B cell (primary cell): ENCODE data around the gene RXYLT1. TPM values are rescaled to one million over a fixed set of nuclear protein-coding genes. Genes with fewer than 3 reads are reported as not detected.

Source experiments
- ATAC-seq: fragments of 200-7000 bp; cut with Tn5 transposase; one replicate; pipeline ENCODE4 v1.10.0; 2021; ENCODE audit warnings: low read depth, mild to moderate bottlenecking, moderate number of reproducible peaks, moderate library complexity
- CTCF ChIA-PET: fragments of 350-600 bp; sonication (Branson Sonifier 250); formaldehyde crosslinking; loops from one replicate; lab custom pipeline; 2021; ENCODE audit warnings: antibody characterized with exemption, inconsistent platforms; lab: Charles Lee
- POLR2A ChIA-PET: fragments of 350-600 bp; sonication (Branson Sonifier 250); formaldehyde crosslinking; loops from one replicate; lab custom pipeline; 2021; ENCODE audit warnings: antibody characterized with exemption; lab: Charles Lee
- DNase-seq: peaks from one replicate; pipeline ENCODE4 v3.0.0; 2013
- H2AFZ ChIP-seq: 2 replicates; pipeline ENCODE4 v1.6.1; 2012; ENCODE audit warnings: mild to moderate bottlenecking, low read depth, low read length; ENCODE audit not compliant: insufficient read depth, poor library complexity, severe bottlenecking
- H3K27ac ChIP-seq, 2 donors: 1 replicate in 1 of 2; 2 replicates in 1 of 2; pipeline ENCODE4 v1.5.1; 2012 to 2013; ENCODE audit warnings: low read length in 2 of 2, mild to moderate bottlenecking in 2 of 2, moderate library complexity in 1 of 2
- H3K27me3 ChIP-seq, 4 experiments: fragments of 200-600 bp in 1 of 4; sonication (generic) in 1 of 4; replicated peaks in 1 of 4; 1 replicate in 2 of 4; 2 replicates in 2 of 4; pipeline versions ENCODE4 v1.6.1 to v1.7.0; 2013 to 2016; ENCODE audit warnings: low read length in 3 of 4, mild to moderate bottlenecking in 2 of 4, mixed read lengths in 1 of 4, moderate library complexity in 1 of 4; ENCODE audit not compliant: insufficient read depth in 4 of 4, control insufficient read depth in 3 of 4; ENCODE audit errors: control extremely low read depth in 1 of 4
- H3K36me3 ChIP-seq, 2 experiments: replicated peaks in 1 of 2; 1 replicate in 1 of 2; 2 replicates in 1 of 2; pipeline versions ENCODE4 v1.6.1 to v1.7.1; 2013; ENCODE audit warnings: low read length in 1 of 2; ENCODE audit not compliant: insufficient read depth in 2 of 2, control insufficient read depth in 1 of 2; ENCODE audit errors: control extremely low read depth in 1 of 2, extremely low read depth in 1 of 2
- H3K4me1 ChIP-seq, 2 donors: fragments of 200-600 bp in 1 of 2; sonication (generic) in 1 of 2; 1 replicate in 1 of 2; 2 replicates in 1 of 2; pipeline versions ENCODE4 v1.5.1 to v1.6.1; 2013 to 2017; ENCODE audit warnings: low read length in 2 of 2; ENCODE audit not compliant: control insufficient read depth in 2 of 2, insufficient read depth in 2 of 2
- H3K4me2 ChIP-seq: replicated peaks from 2 replicates; pipeline ENCODE3; 2012; ENCODE audit warnings: mild to moderate bottlenecking, low read depth, low read length; ENCODE audit not compliant: poor library complexity, severe bottlenecking
- H3K4me3 ChIP-seq, 5 experiments: fragments of 200-600 bp in 1 of 5; sonication (generic) in 1 of 5; 1 replicate in 3 of 5; 2 replicates in 2 of 5; pipeline versions ENCODE4 v1.5.1 to v1.7.0; 2011 to 2016; ENCODE audit warnings: low read length in 4 of 5, mild to moderate bottlenecking in 4 of 5, low read depth in 2 of 5, control low read depth in 1 of 5, moderate library complexity in 1 of 5; ENCODE audit not compliant: insufficient read depth in 1 of 5; ENCODE audit errors: control extremely low read depth in 1 of 5, extremely low read depth in 1 of 5
- H3K79me2 ChIP-seq: fragments of 200-600 bp; sonication (generic); one replicate; pipeline ENCODE4 v1.6.0; 2016; ENCODE audit warnings: low read length; ENCODE audit not compliant: control insufficient read depth, insufficient read depth
- H3K9ac ChIP-seq: fragments of 200-600 bp; sonication (generic); 2 replicates; pipeline ENCODE4 v1.6.1; 2017; ENCODE audit warnings: mild to moderate bottlenecking, low read length, moderate library complexity
- H3K9me3 ChIP-seq, 3 donors: one replicate each; pipeline versions ENCODE4 v1.6.1 to v1.7.1; 2013; ENCODE audit warnings: low read length in 2 of 3; ENCODE audit not compliant: control insufficient read depth in 2 of 3, insufficient read depth in 1 of 3; ENCODE audit errors: control extremely low read depth in 1 of 3
- H4K20me1 ChIP-seq: 2 replicates; pipeline ENCODE4 v1.6.0; 2012; ENCODE audit warnings: mild to moderate bottlenecking, low read length; ENCODE audit not compliant: insufficient read depth, control insufficient read depth, poor library complexity, severe bottlenecking
- H3K27ac Mint-ChIP-seq: one replicate; pipeline ENCODE4 v1.8.0; 2021; ENCODE audit warnings: mixed read lengths
- H3K27me3 Mint-ChIP-seq: one replicate; pipeline ENCODE4 v1.8.0; 2021; ENCODE audit warnings: mixed read lengths
- H3K4me1 Mint-ChIP-seq: one replicate; pipeline ENCODE4 v1.8.0; 2021; ENCODE audit warnings: mixed read lengths
- H3K4me3 Mint-ChIP-seq: one replicate; pipeline ENCODE4 v1.8.0; 2021; ENCODE audit warnings: mixed read lengths
- H3K9me3 Mint-ChIP-seq: one replicate; pipeline ENCODE4 v1.8.0; 2022; ENCODE audit warnings: mixed read lengths; ENCODE audit not compliant: insufficient read depth
- EZH2 ChIP-seq: IDR thresholded peaks from 2 replicates; pipeline ENCODE4 v1.6.1; 2012; ENCODE audit warnings: borderline replicate concordance, low read depth, mild to moderate bottlenecking, moderate library complexity, low read length; ENCODE audit not compliant: insufficient read depth, poor library complexity, severe bottlenecking
- WGBS: methylation state at CpG from one replicate; pipeline ENCODE4 v1.1.5; 2013; ENCODE audit warnings: missing lambda C conversion rate; ENCODE audit not compliant: insufficient coverage; 5-methylcytosine and 5-hydroxymethylcytosine counted together
- intact Hi-C: fragments of 100-400 bp; cut with micrococcal nuclease; formaldehyde crosslinking; loops from one replicate; pipeline ENCODE4 v1.10.0; 2022
- polyA plus RNA-seq: library from polyadenylated mRNA; depleted of rRNA; stranded (reverse); fragments of >200 nt; gene quantifications from 2 replicates; pipeline ENCODE4 v1.2.3, GENCODE V29; 2012
- total RNA-seq, 2 donors: library from RNA; stranded (reverse); fragments of 120-200 nt in 1 of 2; gene quantifications; 1 replicate in 1 of 2; 2 replicates in 1 of 2; pipeline versions ENCODE4 v1.2.3 to v1.2.4, GENCODE V29; 2013 to 2022
- TF ChIP-seq, protein P1 (sequence below): fragments of 200-600 bp; IDR thresholded peaks from one replicate; pipeline ENCODE4 v1.8.0; 2022; ENCODE audit warnings: antibody characterized with exemption, mild to moderate bottlenecking

Gene RXYLT1
- total and polyA plus RNA-seq, 2 donors (not counting 1 experiment from before 2014, with no cell fraction given) = 9.4 to 16.5 TPM

DNA sequence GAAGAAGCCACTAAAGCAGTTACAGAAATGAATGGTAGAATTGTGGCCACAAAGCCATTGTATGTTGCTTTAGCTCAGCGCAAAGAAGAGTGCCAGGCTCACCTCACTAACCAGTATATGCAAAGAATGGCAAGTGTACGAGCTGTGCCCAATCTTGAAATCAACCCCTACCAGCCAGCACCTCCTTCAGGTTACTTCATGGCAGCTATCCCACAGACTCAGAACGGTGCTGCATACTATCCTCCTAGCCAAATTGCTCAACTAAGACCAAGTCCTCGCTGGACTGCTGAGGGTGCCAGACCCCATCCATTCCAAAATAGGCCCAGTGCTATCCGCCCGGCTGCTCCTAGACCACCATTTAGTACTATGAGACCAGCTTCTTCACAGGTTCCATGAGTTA, 43.3 kb downstream of the RXYLT1 start:
- Histone ChIP-seq H3K27me3 (peaks cover 0 to 7% (median 0%) of the 10 kb centered on the region in 4 experiments), H3K4me2 (no peak overlapping the region), H3K9me3 (peaks cover 0 to 10% (median 0%) of the 10 kb centered on the region in 3 donors), H3K9ac (no peak overlapping the region), H3K4me3 (no peak overlapping the region), H2AFZ (no peak overlapping the region), H3K4me1 (no peaks in the 10 kb centered on the region), H3K27ac (no peak overlapping the region), H3K79me2 (no peaks in the 10 kb centered on the region), H3K36me3 (no peaks in the 10 kb centered on the region), H4K20me1 (no peaks in the 10 kb centered on the region)
- H3K4me3 Mint-ChIP-seq = no peak overlapping the region
- intact Hi-C loops = no loop called here
- WGBS = 87% methylated on average over 6 of the region's 6 CpGs
- TF ChIP-seq, protein P1, sequence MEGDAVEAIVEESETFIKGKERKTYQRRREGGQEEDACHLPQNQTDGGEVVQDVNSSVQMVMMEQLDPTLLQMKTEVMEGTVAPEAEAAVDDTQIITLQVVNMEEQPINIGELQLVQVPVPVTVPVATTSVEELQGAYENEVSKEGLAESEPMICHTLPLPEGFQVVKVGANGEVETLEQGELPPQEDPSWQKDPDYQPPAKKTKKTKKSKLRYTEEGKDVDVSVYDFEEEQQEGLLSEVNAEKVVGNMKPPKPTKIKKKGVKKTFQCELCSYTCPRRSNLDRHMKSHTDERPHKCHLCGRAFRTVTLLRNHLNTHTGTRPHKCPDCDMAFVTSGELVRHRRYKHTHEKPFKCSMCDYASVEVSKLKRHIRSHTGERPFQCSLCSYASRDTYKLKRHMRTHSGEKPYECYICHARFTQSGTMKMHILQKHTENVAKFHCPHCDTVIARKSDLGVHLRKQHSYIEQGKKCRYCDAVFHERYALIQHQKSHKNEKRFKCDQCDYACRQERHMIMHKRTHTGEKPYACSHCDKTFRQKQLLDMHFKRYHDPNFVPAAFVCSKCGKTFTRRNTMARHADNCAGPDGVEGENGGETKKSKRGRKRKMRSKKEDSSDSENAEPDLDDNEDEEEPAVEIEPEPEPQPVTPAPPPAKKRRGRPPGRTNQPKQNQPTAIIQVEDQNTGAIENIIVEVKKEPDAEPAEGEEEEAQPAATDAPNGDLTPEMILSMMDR = no peak
- TF ChIP-seq EZH2 = no peak
- H3K27ac Mint-ChIP-seq = no peak overlapping the region
- ATAC-seq (no peak), DNase-seq (no peak)
- peaks cover 3% of the 10 kb centered on the region for H3K9me3 Mint-ChIP-seq
- peaks cover 33% of the 10 kb centered on the region for H3K27me3 Mint-ChIP-seq
- POLR2A ChIA-PET = no interaction called here
- H3K4me1 Mint-ChIP-seq = peaks cover 2% of the 10 kb centered on the region
- CTCF ChIA-PET = no interaction called here

DNA sequence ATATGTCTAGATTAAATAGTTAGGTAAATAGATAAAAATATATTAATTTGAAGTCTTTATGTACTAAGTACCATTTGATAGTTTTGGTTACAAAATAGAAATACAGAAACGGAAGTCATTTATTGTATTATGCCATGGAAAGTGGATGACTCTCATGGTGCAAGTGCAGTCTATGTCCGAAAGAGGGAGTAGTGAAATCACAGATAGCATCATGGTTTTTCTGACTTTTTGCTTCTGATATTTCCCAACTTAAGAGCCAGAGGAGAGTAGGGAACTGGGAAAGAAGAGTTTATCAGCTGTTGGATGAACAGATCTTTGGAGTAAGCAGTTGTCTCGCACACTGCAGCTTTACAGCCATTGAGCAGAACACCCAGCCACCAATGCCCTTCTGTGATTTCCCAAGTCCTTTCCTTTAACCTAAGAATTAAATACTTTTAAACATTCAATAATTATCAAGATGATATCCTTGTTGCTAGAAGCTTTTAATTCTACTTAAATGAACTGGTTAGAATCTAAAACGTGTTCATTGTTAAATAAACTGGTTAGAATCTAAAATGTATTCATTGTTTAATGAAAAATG, 46.4 kb downstream of the RXYLT1 start:
- Histone ChIP-seq H3K9ac (no peak overlapping the region), H3K36me3 (no peaks in the 10 kb centered on the region), H3K27ac (no peak overlapping the region), H3K4me1 (no peaks in the 10 kb centered on the region), H2AFZ (no peak overlapping the region), H3K4me2 (no peak overlapping the region), H3K9me3 (peaks cover 0 to 5% (median 0%) of the 10 kb centered on the region in 3 donors), H3K79me2 (no peaks in the 10 kb centered on the region), H3K27me3 (no peaks in the 10 kb centered on the region), H4K20me1 (no peaks in the 10 kb centered on the region), H3K4me3 (no peak overlapping the region)
- Mint-ChIP-seq H3K27ac (no peak overlapping the region), H3K27me3 (peaks cover 37% of the 10 kb centered on the region), H3K9me3 (peaks cover 4% of the 10 kb centered on the region), H3K4me3 (no peak overlapping the region), H3K4me1 (peaks cover 2% of the 10 kb centered on the region)
- ChIA-PET POLR2A (no interaction called here), CTCF (interaction anchor here (1.1 to 3.1 kb wide), 2 partner anchors 28 to 430 kb away, joined by 5 to 15 read pairs; no protein-coding TSS in a partner anchor)
- no peak for TF ChIP-seq EZH2
- TF ChIP-seq, protein P1 = peak; percentile 72
- 17% methylated on average over 1 of the region's 4 CpGs for WGBS
- no peak for ATAC-seq
- intact Hi-C loops = loop anchor here (1.0 kb wide), 1 partner anchor 430 kb away; no protein-coding TSS in a partner anchor
- peak; percentile 32 for DNase-seq
